HCT116 (cell line): ENCODE results near the gene SSU72. TPM values are rescaled to one million over a fixed set of nuclear protein-coding genes. Genes with fewer than 3 reads are reported as not detected.

Source experiments
- ATAC-seq: fragments of 200-7000 bp; cut with Tn5 transposase; 2 replicates; pipeline ENCODE4 v1.9.1; 2020; ENCODE audit warnings: mild to moderate bottlenecking, moderate library complexity
- BruUV-seq: library from RNA; stranded (reverse); fragments of 400-500 nt; replicated peaks from 2 replicates; lab custom pipeline; 2021; lab: Mats Ljungman, UMichigan
- CTCF ChIA-PET: fragments of 300-600 bp; sonication (Branson Sonifier 250); formaldehyde crosslinking; loops from one replicate; lab custom pipeline; 2021; ENCODE audit warnings: antibody characterized with exemption; lab: Charles Lee
- POLR2A ChIA-PET: fragments of 300-600, 350-600 bp; sonication (Branson Sonifier 250); formaldehyde crosslinking; loops from one replicate; lab custom pipeline; 2021; ENCODE audit warnings: antibody characterized with exemption; lab: Charles Lee
- RAD21 ChIA-PET, 2 experiments: fragments of 300-600 bp; sonication (Branson Sonifier 250); formaldehyde crosslinking; loops; one replicate each; lab custom pipeline; 2023; ENCODE audit warnings: low total read pairs in 2 of 2; ENCODE audit not compliant: uncharacterized antibody in 2 of 2, unreplicated experiment in 2 of 2, low non-redundant PET in 1 of 2; lab: Charles Lee
- DNase-seq: peaks from one replicate; pipeline ENCODE4 v3.0.0-alpha.2; 2010; ENCODE audit warnings: low read depth, low spot score
- H2AFZ ChIP-seq: fragments of 200-600 bp; shearing (Covaris generic), sonication (generic); 2 replicates; pipeline ENCODE4 v1.6.1; 2017; ENCODE audit warnings: low read depth, mixed run types, mixed read lengths, antibody characterized with exemption, low read length; ENCODE audit not compliant: poor library complexity, severe bottlenecking
- H3K27ac ChIP-seq: 2 replicates; pipeline ENCODE4 v1.5.1; 2012; ENCODE audit warnings: low read depth, low read length
- H3K27me3 ChIP-seq: fragments of 200-600 bp; sonication (generic); 2 replicates; pipeline ENCODE4 v1.6.1; 2016; ENCODE audit warnings: mixed run types, low read length, mixed read lengths; ENCODE audit not compliant: insufficient read depth
- H3K36me3 ChIP-seq, 2 experiments: fragments of 200-500 bp in 1 of 2; fragments of 200-600 bp in 1 of 2; sonication (Bioruptor generic) in 1 of 2; sonication (generic) in 1 of 2; 2 replicates each; pipeline versions ENCODE4 v1.5.1 to v1.6.1; 2014 to 2016; ENCODE audit warnings: low read length in 2 of 2, inconsistent platforms in 1 of 2, mixed read lengths in 1 of 2, mixed run types in 1 of 2; ENCODE audit not compliant: insufficient read depth in 2 of 2, control insufficient read depth in 1 of 2
- H3K4me1 ChIP-seq, 2 experiments: fragments of 200-600 bp in 1 of 2; sonication (generic) in 1 of 2; 2 replicates each; pipeline versions ENCODE4 v1.5.1 to v1.6.1; 2012 to 2017; ENCODE audit warnings: low read length in 2 of 2, inconsistent platforms in 1 of 2, mild to moderate bottlenecking in 1 of 2, mixed read lengths in 1 of 2, mixed run types in 1 of 2, moderate library complexity in 1 of 2; ENCODE audit not compliant: insufficient read depth in 2 of 2, control insufficient read depth in 1 of 2
- H3K4me2 ChIP-seq: fragments of 200-600 bp; sonication (generic); 2 replicates; pipeline ENCODE4 v1.6.1; 2017; ENCODE audit warnings: mixed run types, low read length, mixed read lengths
- H3K4me3 ChIP-seq, 2 experiments: fragments of 200-600 bp in 1 of 2; sonication (generic) in 1 of 2; replicated peaks in 1 of 2; 2 replicates each; pipeline ENCODE4 v1.5.1; 2011 to 2016; ENCODE audit warnings: low read length in 2 of 2, control low read depth in 1 of 2, low read depth in 1 of 2, mild to moderate bottlenecking in 1 of 2, mixed read lengths in 1 of 2, mixed run types in 1 of 2
- H3K79me2 ChIP-seq: fragments of 200-600 bp; sonication (generic); 2 replicates; pipeline ENCODE4 v1.6.1; 2017; ENCODE audit warnings: mild to moderate bottlenecking, mixed run types, low read length, moderate library complexity, mixed read lengths; ENCODE audit not compliant: insufficient read depth
- H3K9ac ChIP-seq: fragments of 200-600 bp; sonication (generic); 2 replicates; pipeline ENCODE4 v1.6.1; 2016; ENCODE audit warnings: low read length, mixed read lengths
- H3K9me2 ChIP-seq: fragments of 200-600 bp; sonication (generic), shearing (Covaris generic); 2 replicates; pipeline ENCODE4 v1.6.1; 2017; ENCODE audit warnings: mixed run types, mild to moderate bottlenecking, moderate library complexity; ENCODE audit not compliant: insufficient read depth
- H3K9me3 ChIP-seq, 2 experiments: fragments of 200-500 bp in 1 of 2; fragments of 200-600 bp in 1 of 2; sonication (Bioruptor generic) in 1 of 2; sonication (generic) in 1 of 2; 2 replicates each; pipeline ENCODE4 v1.6.1; 2014 to 2017; ENCODE audit warnings: low read length in 2 of 2, mixed read lengths in 2 of 2, inconsistent platforms in 1 of 2, low read depth in 1 of 2, mild to moderate bottlenecking in 1 of 2, mixed run types in 1 of 2, moderate library complexity in 1 of 2; ENCODE audit not compliant: control insufficient read depth in 1 of 2, insufficient read depth in 1 of 2
- H4K20me1 ChIP-seq: fragments of 200-600 bp; sonication (generic), shearing (Covaris generic); 2 replicates; pipeline ENCODE4 v1.6.1; 2017; ENCODE audit warnings: mixed run types, mild to moderate bottlenecking, moderate library complexity; ENCODE audit not compliant: insufficient read depth
- CBX3 ChIP-seq: IDR thresholded peaks from 2 replicates; pipeline ENCODE4 v1.6.1; 2012; ENCODE audit warnings: low read depth
- CEBPB ChIP-seq: IDR thresholded peaks from 2 replicates; pipeline ENCODE4 v1.6.1; 2012; ENCODE audit warnings: low read depth
- EGR1 ChIP-seq: IDR thresholded peaks from 2 replicates; pipeline ENCODE4 v1.6.1; 2012; ENCODE audit warnings: low read depth
- ELF1 ChIP-seq: IDR thresholded peaks from 2 replicates; pipeline ENCODE4 v1.6.1; 2012; ENCODE audit warnings: low read depth, borderline replicate concordance
- JUND ChIP-seq: IDR thresholded peaks from 2 replicates; pipeline ENCODE4 v1.6.1; 2012
- POLR2A ChIP-seq: IDR thresholded peaks from 2 replicates; pipeline ENCODE4 v1.7.0; 2011; ENCODE audit warnings: borderline replicate concordance; ENCODE audit not compliant: insufficient read depth, insufficient read length; ENCODE audit errors: extremely low read depth
- SP1 ChIP-seq: IDR thresholded peaks from 2 replicates; pipeline ENCODE4 v1.6.1; 2012; ENCODE audit warnings: low read depth
- SRF ChIP-seq: IDR thresholded peaks from 2 replicates; pipeline ENCODE4 v1.6.1; 2012; ENCODE audit warnings: low read depth
- YY1 ChIP-seq: IDR thresholded peaks from 2 replicates; pipeline ENCODE4 v1.6.1; 2011; ENCODE audit warnings: low read length, low read depth, moderate library complexity, mild to moderate bottlenecking; ENCODE audit not compliant: insufficient replicate concordance; ENCODE audit errors: extremely low read depth
- intact Hi-C: fragments of 100-400 bp; cut with micrococcal nuclease; formaldehyde crosslinking; loops from 2 replicates; pipeline ENCODE4 v1.10.0; 2022
- total RNA-seq: library from RNA; stranded (reverse); gene quantifications from one replicate; pipeline ENCODE4 v1.2.1, GENCODE V29; 2021; ENCODE audit not compliant: unreplicated experiment
- TF ChIP-seq, protein P1 (sequence below): IDR thresholded peaks from 2 replicates; pipeline ENCODE4 v1.6.1; 2012
- TF ChIP-seq, protein P2 (sequence below), 3 experiments: fragments of 200-600 bp in 1 of 3; sonication (generic) in 1 of 3; IDR thresholded peaks in 2 of 3; conservative IDR thresholded peaks in 1 of 3; 2 replicates each; pipeline ENCODE4 v1.5.1; 2012 to 2017; ENCODE audit warnings: low read depth in 2 of 3, low read length in 2 of 3, antibody characterized with exemption in 1 of 3, borderline replicate concordance in 1 of 3, control low read depth in 1 of 3, mild to moderate bottlenecking in 1 of 3, mixed read lengths in 1 of 3, mixed run types in 1 of 3, moderate library complexity in 1 of 3; ENCODE audit not compliant: insufficient read depth in 1 of 3
- TF ChIP-seq, protein P3 (sequence below): IDR thresholded peaks from 2 replicates; pipeline ENCODE4 v1.6.1; 2011; ENCODE audit warnings: mild to moderate bottlenecking, low read length, moderate library complexity; ENCODE audit not compliant: insufficient replicate concordance; ENCODE audit errors: extremely low read depth
- TF ChIP-seq, protein P4 (sequence below): IDR thresholded peaks from 2 replicates; pipeline ENCODE4 v1.6.1; 2012
- TF ChIP-seq, protein P5 (sequence below): IDR thresholded peaks from 2 replicates; pipeline ENCODE4 v1.6.1; 2012; ENCODE audit warnings: low read depth

Gene SSU72
- total RNA-seq, 1 experiment from 2014 or later: 134 TPM

DNA sequence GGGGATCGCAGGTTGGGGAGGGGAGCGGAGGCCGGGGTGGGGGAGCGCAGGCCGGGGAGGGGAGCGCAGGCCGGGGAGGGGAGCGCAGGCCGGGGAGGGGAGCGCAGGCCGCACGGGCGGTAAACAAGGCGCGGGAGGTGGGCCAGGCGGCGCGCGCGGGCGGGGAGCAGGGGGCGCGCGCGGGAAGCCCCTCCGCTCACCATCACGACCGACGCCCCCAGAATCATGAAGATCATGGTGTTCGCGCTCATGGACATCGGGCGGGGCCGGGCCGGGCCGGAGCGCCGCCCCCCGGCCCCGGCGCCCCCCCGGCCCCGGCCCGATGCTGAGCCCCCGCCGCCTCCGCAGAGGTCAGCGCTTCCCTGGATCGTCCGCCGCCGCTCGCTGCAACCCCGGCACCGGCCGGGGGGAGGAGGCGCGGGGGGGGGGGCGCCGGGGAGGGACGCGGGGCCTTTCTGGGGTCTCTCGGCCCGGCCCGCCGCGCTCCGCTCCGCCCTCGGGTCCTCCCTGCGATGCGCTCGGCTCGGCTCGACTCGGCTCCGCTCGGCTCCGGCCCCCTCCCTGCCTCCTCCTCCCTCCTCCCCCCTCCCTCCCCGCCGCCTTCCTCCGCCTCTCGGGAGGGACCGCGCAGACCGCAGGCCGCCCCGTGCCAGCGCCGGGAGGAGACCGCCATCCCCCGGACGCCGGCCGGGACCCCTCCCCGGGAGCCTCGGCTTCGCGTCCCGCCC, 34.4 kb downstream of the SSU72 start, which contains the start of gene TMEM240:
Gene TMEM240, minus strand, starts transcription at position 535 of the 728 bp plus-strand sequence. Its CDS starts 278 bp downstream, at position 257.
- no peak within 1 kb of the TSS for H2AFZ ChIP-seq
- no peaks in the 10 kb centered on the region for H4K20me1 ChIP-seq
- no peak for ATAC-seq
- H3K27ac ChIP-seq: no peak within 1 kb of the TSS; the same call in 1 of the 2 replicates
- H3K27me3 ChIP-seq: no peaks in the 10 kb centered on the region
- H3K9ac ChIP-seq: no peak within 1 kb of the TSS
- intact Hi-C loops: no loop called here
- ChIA-PET RAD21 (no interaction called here), POLR2A (no interaction called here), CTCF (no interaction called here)
- no peaks in the 10 kb centered on the region for H3K79me2 ChIP-seq
- BruUV-seq: no TSS peak
- H3K9me3 ChIP-seq: no peaks in the 10 kb centered on the region
- no peak for DNase-seq
- H3K4me1 ChIP-seq: no peaks in the 10 kb centered on the region
- no peaks in the 10 kb centered on the region for H3K36me3 ChIP-seq
- H3K4me3 ChIP-seq: no peak within 1 kb of the TSS
- no peak within 1 kb of the TSS for H3K4me2 ChIP-seq
- no peaks in the 10 kb centered on the region for H3K9me2 ChIP-seq
- TF ChIP-seq ELF1 (no peak), JUND (no peak), CEBPB (no peak), POLR2A (no peak), SRF (no peak), EGR1 (no peak), YY1 (no peak), CBX3 (no peak), SP1 (no peak)
- TF ChIP-seq, protein P1, sequence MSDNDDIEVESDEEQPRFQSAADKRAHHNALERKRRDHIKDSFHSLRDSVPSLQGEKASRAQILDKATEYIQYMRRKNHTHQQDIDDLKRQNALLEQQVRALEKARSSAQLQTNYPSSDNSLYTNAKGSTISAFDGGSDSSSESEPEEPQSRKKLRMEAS: no peak
- TF ChIP-seq, protein P2, sequence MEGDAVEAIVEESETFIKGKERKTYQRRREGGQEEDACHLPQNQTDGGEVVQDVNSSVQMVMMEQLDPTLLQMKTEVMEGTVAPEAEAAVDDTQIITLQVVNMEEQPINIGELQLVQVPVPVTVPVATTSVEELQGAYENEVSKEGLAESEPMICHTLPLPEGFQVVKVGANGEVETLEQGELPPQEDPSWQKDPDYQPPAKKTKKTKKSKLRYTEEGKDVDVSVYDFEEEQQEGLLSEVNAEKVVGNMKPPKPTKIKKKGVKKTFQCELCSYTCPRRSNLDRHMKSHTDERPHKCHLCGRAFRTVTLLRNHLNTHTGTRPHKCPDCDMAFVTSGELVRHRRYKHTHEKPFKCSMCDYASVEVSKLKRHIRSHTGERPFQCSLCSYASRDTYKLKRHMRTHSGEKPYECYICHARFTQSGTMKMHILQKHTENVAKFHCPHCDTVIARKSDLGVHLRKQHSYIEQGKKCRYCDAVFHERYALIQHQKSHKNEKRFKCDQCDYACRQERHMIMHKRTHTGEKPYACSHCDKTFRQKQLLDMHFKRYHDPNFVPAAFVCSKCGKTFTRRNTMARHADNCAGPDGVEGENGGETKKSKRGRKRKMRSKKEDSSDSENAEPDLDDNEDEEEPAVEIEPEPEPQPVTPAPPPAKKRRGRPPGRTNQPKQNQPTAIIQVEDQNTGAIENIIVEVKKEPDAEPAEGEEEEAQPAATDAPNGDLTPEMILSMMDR (IDR thresholded peaks at IDR 0.05 in 2 of 3, conservative IDR thresholded peaks at IDR 0.05 in 1 of 3; ENCODE audit: borderline replicate concordance in 1 of 3, insufficient read depth in 1 of 3, low read depth in 2 of 3, low read length in 2 of 3): no peak
- TF ChIP-seq, protein P3, sequence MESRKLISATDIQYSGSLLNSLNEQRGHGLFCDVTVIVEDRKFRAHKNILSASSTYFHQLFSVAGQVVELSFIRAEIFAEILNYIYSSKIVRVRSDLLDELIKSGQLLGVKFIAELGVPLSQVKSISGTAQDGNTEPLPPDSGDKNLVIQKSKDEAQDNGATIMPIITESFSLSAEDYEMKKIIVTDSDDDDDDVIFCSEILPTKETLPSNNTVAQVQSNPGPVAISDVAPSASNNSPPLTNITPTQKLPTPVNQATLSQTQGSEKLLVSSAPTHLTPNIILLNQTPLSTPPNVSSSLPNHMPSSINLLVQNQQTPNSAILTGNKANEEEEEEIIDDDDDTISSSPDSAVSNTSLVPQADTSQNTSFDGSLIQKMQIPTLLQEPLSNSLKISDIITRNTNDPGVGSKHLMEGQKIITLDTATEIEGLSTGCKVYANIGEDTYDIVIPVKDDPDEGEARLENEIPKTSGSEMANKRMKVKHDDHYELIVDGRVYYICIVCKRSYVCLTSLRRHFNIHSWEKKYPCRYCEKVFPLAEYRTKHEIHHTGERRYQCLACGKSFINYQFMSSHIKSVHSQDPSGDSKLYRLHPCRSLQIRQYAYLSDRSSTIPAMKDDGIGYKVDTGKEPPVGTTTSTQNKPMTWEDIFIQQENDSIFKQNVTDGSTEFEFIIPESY: no peak
- TF ChIP-seq, protein P4, sequence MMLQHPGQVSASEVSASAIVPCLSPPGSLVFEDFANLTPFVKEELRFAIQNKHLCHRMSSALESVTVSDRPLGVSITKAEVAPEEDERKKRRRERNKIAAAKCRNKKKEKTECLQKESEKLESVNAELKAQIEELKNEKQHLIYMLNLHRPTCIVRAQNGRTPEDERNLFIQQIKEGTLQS: no peak
- TF ChIP-seq, protein P5, sequence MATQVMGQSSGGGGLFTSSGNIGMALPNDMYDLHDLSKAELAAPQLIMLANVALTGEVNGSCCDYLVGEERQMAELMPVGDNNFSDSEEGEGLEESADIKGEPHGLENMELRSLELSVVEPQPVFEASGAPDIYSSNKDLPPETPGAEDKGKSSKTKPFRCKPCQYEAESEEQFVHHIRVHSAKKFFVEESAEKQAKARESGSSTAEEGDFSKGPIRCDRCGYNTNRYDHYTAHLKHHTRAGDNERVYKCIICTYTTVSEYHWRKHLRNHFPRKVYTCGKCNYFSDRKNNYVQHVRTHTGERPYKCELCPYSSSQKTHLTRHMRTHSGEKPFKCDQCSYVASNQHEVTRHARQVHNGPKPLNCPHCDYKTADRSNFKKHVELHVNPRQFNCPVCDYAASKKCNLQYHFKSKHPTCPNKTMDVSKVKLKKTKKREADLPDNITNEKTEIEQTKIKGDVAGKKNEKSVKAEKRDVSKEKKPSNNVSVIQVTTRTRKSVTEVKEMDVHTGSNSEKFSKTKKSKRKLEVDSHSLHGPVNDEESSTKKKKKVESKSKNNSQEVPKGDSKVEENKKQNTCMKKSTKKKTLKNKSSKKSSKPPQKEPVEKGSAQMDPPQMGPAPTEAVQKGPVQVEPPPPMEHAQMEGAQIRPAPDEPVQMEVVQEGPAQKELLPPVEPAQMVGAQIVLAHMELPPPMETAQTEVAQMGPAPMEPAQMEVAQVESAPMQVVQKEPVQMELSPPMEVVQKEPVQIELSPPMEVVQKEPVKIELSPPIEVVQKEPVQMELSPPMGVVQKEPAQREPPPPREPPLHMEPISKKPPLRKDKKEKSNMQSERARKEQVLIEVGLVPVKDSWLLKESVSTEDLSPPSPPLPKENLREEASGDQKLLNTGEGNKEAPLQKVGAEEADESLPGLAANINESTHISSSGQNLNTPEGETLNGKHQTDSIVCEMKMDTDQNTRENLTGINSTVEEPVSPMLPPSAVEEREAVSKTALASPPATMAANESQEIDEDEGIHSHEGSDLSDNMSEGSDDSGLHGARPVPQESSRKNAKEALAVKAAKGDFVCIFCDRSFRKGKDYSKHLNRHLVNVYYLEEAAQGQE: no peak
- TF ChIP-seq, all 23 proteins: peak for 0
